ENCODE measurements around the gene PPM1D. TPM values are rescaled to one million over a fixed set of nuclear protein-coding genes. Genes with fewer than 3 reads are reported as not detected.
A peak's percentile ranks its signal among the peaks of the same experiment; 100 is the strongest.

Gene PPM1D
- total and polyA plus RNA-seq, 5 donors from 2014 or later, result 9.5 to 29.6 (median 12.9) TPM

DNA sequence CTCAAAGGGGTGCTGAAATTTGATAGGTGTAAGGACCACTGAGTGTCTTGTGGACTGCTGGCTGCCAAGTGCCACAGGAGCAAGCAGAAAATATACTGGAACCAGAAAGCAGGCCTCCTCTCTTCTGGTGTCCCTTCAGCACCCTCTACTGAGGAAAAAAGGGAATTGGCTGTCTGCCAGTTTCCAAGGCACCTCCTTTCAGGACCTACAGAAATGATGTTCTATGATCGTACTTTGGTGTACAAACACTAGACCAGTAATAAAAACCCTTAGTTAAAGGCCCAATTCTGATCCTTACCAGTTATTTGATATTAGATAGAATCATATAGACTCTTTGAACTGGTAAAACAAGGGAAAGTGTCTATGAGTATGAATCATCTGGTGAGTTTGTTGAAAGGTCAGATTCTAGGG lies 41.8 kb downstream of the PPM1D start:
- Mint-ChIP-seq H3K27ac (peak overlapping the region in 1 of 3 donors; percentile 70), H3K4me1 (peaks cover 8 to 26% (median 18%) of the 10 kb centered on the region in 4 donors), H3K27me3 (no peaks in the 10 kb centered on the region), H3K36me3 (peaks cover 9% of the 10 kb centered on the region), H3K9me3 (no peaks in the 10 kb centered on the region), H3K4me3 (no peak overlapping the region)
- no peak overlapping the region for H3K4me3 ChIP-seq (ENCODE audit: low read depth, low read length)
- H3K4me1 ChIP-seq (ENCODE audit: control insufficient read depth, insufficient read depth, low read length, poor library complexity, severe bottlenecking), result no peaks in the 10 kb centered on the region
- H3K27me3 ChIP-seq (ENCODE audit: control insufficient read depth, insufficient read depth, low read length), result no peaks in the 10 kb centered on the region
- no peak overlapping the region for H3K27ac ChIP-seq (ENCODE audit: insufficient read depth, low read length, poor library complexity, severe bottlenecking)
- no peaks in the 10 kb centered on the region for H3K9me3 ChIP-seq (ENCODE audit: control insufficient read depth in 2 of 2, low read length in 2 of 2)
- peak; percentile 49 to 53 for ATAC-seq (ENCODE audit: low read depth in 2 of 2)
- DNase-seq, result peak; percentile 23 to 76 (median 48)
- no peaks in the 10 kb centered on the region for H3K36me3 ChIP-seq (ENCODE audit: control insufficient read depth, insufficient read depth, low read length)

DNA sequence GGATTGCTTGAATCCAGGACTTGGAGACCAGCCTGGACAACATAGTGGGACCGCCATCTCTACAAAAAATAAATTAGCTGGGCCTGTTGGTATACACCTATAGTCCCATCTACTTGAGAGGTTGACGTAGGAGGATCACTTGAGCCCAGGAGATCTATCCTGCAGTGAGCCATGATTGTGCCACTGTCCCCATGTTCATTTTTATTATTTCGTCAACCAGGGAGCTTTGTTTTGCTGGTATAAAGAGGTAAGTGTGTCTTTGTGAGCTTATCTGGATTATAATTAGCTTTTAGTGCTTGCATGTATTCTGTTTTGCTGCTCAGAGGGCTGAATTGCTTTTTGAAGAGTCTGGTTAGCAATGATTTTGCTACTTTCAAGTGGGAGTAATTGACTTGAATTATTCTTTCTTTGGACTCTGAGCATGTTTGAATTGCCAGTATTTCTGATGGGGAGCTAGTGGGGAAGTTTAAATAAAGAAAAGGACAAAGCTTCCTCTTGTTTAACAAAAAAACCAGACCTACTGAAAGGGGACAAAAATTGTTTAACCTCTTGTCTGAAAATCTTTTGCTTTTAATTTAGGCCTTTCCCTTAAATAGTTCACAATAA lies 46.0 kb downstream of the PPM1D start:
- H3K27ac ChIP-seq (ENCODE audit: insufficient read depth, low read length, poor library complexity, severe bottlenecking), result no peak overlapping the region
- Mint-ChIP-seq H3K9me3 (no peaks in the 10 kb centered on the region), H3K4me1 (peaks cover 12 to 28% (median 23%) of the 10 kb centered on the region in 4 donors), H3K36me3 (peaks cover 24% of the 10 kb centered on the region), H3K27ac (peak overlapping the region in 1 of 3 donors; percentile 14), H3K27me3 (no peaks in the 10 kb centered on the region), H3K4me3 (no peak overlapping the region)
- peaks cover 21% of the 10 kb centered on the region for H3K36me3 ChIP-seq (ENCODE audit: control insufficient read depth, insufficient read depth, low read length)
- no peaks in the 10 kb centered on the region for H3K4me1 ChIP-seq (ENCODE audit: control insufficient read depth, insufficient read depth, low read length, poor library complexity, severe bottlenecking)
- ATAC-seq (ENCODE audit: low read depth in 2 of 2) (no peak), DNase-seq (no peak)
- no peak overlapping the region for H3K4me3 ChIP-seq (ENCODE audit: low read depth, low read length)
- no peaks in the 10 kb centered on the region for H3K27me3 ChIP-seq (ENCODE audit: control insufficient read depth, insufficient read depth, low read length)
- no peaks in the 10 kb centered on the region for H3K9me3 ChIP-seq (ENCODE audit: control insufficient read depth in 2 of 2, low read length in 2 of 2)

DNA sequence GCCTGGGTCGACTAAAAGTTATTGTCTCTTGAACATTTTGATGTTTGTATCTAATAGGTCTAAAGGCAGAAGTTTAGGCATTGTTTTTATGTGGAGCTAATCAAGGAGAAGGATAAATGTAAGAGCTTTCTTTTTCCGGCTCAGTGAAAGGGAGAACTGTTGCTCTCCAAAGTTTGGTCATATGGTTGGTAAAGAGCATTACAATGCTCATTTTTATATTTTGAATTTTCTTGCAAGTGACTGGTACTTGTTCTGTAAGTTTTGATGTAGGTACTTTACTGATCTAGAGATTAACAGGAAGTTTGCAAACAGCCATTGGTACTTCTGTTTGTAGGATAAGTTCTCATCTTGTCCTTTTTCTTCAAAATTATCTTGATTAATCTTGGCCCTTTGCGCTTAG lies 46.7 kb downstream of the PPM1D start:
- ATAC-seq (ENCODE audit: low read depth in 2 of 2), result no peak
- Histone ChIP-seq H3K36me3 (ENCODE audit: control insufficient read depth, insufficient read depth, low read length) (peaks cover 22% of the 10 kb centered on the region), H3K9me3 (ENCODE audit: control insufficient read depth in 2 of 2, low read length in 2 of 2) (no peaks in the 10 kb centered on the region), H3K4me1 (ENCODE audit: control insufficient read depth, insufficient read depth, low read length, poor library complexity, severe bottlenecking) (no peaks in the 10 kb centered on the region), H3K27me3 (ENCODE audit: control insufficient read depth, insufficient read depth, low read length) (no peaks in the 10 kb centered on the region), H3K4me3 (ENCODE audit: low read depth, low read length) (no peak overlapping the region), H3K27ac (ENCODE audit: insufficient read depth, low read length, poor library complexity, severe bottlenecking) (no peak overlapping the region)
- no peak for DNase-seq
- Mint-ChIP-seq H3K9me3 (no peaks in the 10 kb centered on the region), H3K36me3 (peaks cover 24% of the 10 kb centered on the region), H3K27me3 (no peaks in the 10 kb centered on the region), H3K4me1 (peaks cover 9 to 23% (median 22%) of the 10 kb centered on the region in 4 donors), H3K4me3 (no peak overlapping the region), H3K27ac (peak overlapping the region in 1 of 3 donors; percentile 14)

DNA sequence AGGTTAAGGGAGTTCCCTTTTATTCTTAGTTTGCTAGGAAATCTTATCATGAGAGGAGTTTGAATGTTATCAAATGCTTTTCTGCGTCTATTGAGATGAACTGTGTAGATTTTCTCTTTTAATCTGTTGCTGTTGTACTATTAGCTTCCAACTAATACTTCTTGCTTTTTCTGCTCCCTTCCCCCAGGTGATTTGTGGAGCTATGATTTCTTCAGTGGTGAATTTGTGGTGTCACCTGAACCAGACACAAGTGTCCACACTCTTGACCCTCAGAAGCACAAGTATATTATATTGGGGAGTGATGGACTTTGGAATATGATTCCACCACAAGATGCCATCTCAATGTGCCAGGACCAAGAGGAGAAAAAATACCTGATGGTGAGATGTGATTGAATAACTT lies 47.7 kb downstream of the PPM1D start:
- H3K27me3 Mint-ChIP-seq, result no peaks in the 10 kb centered on the region
- peaks cover 7% of the 10 kb centered on the region for H3K4me1 ChIP-seq (ENCODE audit: control insufficient read depth, insufficient read depth, low read length, poor library complexity, severe bottlenecking)
- DNase-seq (no peak), ATAC-seq (ENCODE audit: low read depth in 2 of 2) (no peak)
- no peaks in the 10 kb centered on the region for H3K27me3 ChIP-seq (ENCODE audit: control insufficient read depth, insufficient read depth, low read length)
- H3K4me3 Mint-ChIP-seq, result no peak overlapping the region
- no peak overlapping the region for H3K4me3 ChIP-seq (ENCODE audit: low read depth, low read length)
- peaks cover 28% of the 10 kb centered on the region for H3K36me3 Mint-ChIP-seq
- no peaks in the 10 kb centered on the region for H3K9me3 ChIP-seq (ENCODE audit: control insufficient read depth in 2 of 2, low read length in 2 of 2)
- peaks cover 25% of the 10 kb centered on the region for H3K36me3 ChIP-seq (ENCODE audit: control insufficient read depth, insufficient read depth, low read length)
- H3K4me1 Mint-ChIP-seq, result peaks cover 12 to 29% (median 26%) of the 10 kb centered on the region in 4 donors
- H3K9me3 Mint-ChIP-seq, result no peaks in the 10 kb centered on the region
- H3K27ac Mint-ChIP-seq, result no peak overlapping the region
- no peak overlapping the region for H3K27ac ChIP-seq (ENCODE audit: insufficient read depth, low read length, poor library complexity, severe bottlenecking)

DNA sequence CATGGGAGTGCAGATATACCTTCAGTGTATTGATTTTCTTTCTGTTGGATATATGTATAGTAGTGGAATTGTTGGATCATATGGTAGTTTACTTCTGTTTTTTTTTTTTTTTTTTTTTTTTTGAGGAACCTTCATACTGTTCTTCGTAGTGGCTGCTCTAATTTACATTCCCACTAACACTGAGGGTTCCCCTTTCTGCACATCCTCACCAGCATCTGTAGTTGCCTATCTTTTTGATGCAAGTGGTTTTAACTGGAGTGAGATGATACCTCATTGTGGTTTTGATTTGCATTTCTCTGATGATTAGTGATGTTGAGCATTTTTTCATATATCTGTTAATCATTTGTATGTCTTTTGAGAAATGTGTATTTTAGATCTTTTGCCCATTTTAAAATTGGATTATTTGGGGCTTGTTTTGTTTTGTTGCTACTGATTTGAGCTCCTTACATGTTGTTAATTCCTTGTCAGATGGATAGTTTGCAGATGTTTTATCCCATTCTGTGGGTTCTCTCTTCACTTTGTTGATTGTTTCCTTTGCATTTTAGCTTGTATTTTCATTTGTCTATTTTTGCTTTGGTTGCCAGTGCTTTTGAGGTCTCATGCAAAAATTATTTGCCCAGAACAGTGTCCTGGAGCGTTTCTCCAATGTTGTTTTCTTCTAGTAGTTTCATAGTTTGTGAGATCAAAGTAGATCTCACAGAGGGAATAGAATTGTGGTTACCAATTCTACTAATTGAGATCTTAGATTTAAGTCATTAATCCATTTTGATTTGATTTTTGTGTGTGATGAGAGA lies 52.7 kb downstream of the PPM1D start:
- no peaks in the 10 kb centered on the region for H3K9me3 ChIP-seq (ENCODE audit: control insufficient read depth in 2 of 2, low read length in 2 of 2)
- peak overlapping the region in 2 of 3 donors; percentile 12 to 51 for H3K27ac Mint-ChIP-seq
- no peak for DNase-seq
- ATAC-seq (ENCODE audit: low read depth in 2 of 2), result no peak
- peaks cover 36% of the 10 kb centered on the region for H3K36me3 ChIP-seq (ENCODE audit: control insufficient read depth, insufficient read depth, low read length)
- no peaks in the 10 kb centered on the region for H3K9me3 Mint-ChIP-seq
- H3K4me1 ChIP-seq (ENCODE audit: control insufficient read depth, insufficient read depth, low read length, poor library complexity, severe bottlenecking), result peaks cover 7% of the 10 kb centered on the region
- H3K4me3 ChIP-seq (ENCODE audit: low read depth, low read length), result no peak overlapping the region
- H3K27ac ChIP-seq (ENCODE audit: insufficient read depth, low read length, poor library complexity, severe bottlenecking), result no peak overlapping the region
- peaks cover 32% of the 10 kb centered on the region for H3K36me3 Mint-ChIP-seq
- no peak overlapping the region for H3K4me3 Mint-ChIP-seq
- no peaks in the 10 kb centered on the region for H3K27me3 Mint-ChIP-seq
- H3K27me3 ChIP-seq (ENCODE audit: control insufficient read depth, insufficient read depth, low read length), result no peaks in the 10 kb centered on the region
- H3K4me1 Mint-ChIP-seq, result peaks cover 26 to 33% (median 29%) of the 10 kb centered on the region in 4 donors

DNA sequence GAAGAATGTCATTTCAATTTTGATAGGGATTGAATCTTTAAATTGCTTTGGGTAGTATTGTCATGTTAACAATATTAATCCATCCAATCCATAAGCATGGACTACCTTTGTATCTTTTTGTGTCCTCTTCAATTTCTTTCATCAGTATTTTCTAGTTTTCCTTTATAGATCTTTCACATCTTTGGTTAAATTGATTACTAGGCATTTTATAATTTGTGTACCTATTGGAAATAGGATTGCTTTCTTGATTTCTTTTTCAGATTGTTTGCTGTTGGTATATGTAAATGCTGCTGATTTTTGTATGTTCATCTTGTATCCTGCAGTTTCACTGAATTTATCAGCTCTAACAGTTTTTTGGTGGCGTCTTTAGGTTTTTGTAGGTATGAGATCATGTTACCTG lies 53.6 kb downstream of the PPM1D start:
- no peak overlapping the region for H3K27ac ChIP-seq (ENCODE audit: insufficient read depth, low read length, poor library complexity, severe bottlenecking)
- no peak for DNase-seq
- peaks cover 27% of the 10 kb centered on the region for H3K36me3 Mint-ChIP-seq
- H3K4me3 ChIP-seq (ENCODE audit: low read depth, low read length), result no peak overlapping the region
- no peak overlapping the region for H3K4me3 Mint-ChIP-seq
- H3K9me3 Mint-ChIP-seq, result no peaks in the 10 kb centered on the region
- H3K27ac Mint-ChIP-seq, result peak overlapping the region in 2 of 3 donors; percentile 12 to 34
- no peaks in the 10 kb centered on the region for H3K27me3 ChIP-seq (ENCODE audit: control insufficient read depth, insufficient read depth, low read length)
- H3K36me3 ChIP-seq (ENCODE audit: control insufficient read depth, insufficient read depth, low read length), result peaks cover 33% of the 10 kb centered on the region
- no peaks in the 10 kb centered on the region for H3K27me3 Mint-ChIP-seq
- H3K4me1 ChIP-seq (ENCODE audit: control insufficient read depth, insufficient read depth, low read length, poor library complexity, severe bottlenecking), result peaks cover 7% of the 10 kb centered on the region
- no peak for ATAC-seq (ENCODE audit: low read depth in 2 of 2)
- no peaks in the 10 kb centered on the region for H3K9me3 ChIP-seq (ENCODE audit: control insufficient read depth in 2 of 2, low read length in 2 of 2)
- H3K4me1 Mint-ChIP-seq, result peaks cover 22 to 31% (median 27%) of the 10 kb centered on the region in 4 donors

DNA sequence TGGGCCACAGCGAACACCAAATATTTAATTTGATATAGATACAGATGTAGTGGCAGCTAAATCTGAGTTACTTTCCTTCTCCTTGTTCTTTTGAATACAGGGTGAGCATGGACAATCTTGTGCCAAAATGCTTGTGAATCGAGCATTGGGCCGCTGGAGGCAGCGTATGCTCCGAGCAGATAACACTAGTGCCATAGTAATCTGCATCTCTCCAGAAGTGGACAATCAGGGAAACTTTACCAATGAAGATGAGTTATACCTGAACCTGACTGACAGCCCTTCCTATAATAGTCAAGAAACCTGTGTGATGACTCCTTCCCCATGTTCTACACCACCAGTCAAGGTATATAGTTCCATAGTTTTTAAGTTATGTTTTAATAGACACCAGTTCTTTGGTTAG lies 56.5 kb downstream of the PPM1D start:
- Histone ChIP-seq H3K4me3 (ENCODE audit: low read depth, low read length) (no peak overlapping the region), H3K9me3 (ENCODE audit: control insufficient read depth in 2 of 2, low read length in 2 of 2) (no peaks in the 10 kb centered on the region), H3K27ac (ENCODE audit: insufficient read depth, low read length, poor library complexity, severe bottlenecking) (no peak overlapping the region), H3K27me3 (ENCODE audit: control insufficient read depth, insufficient read depth, low read length) (no peaks in the 10 kb centered on the region), H3K4me1 (ENCODE audit: control insufficient read depth, insufficient read depth, low read length, poor library complexity, severe bottlenecking) (peaks cover 7% of the 10 kb centered on the region), H3K36me3 (ENCODE audit: control insufficient read depth, insufficient read depth, low read length) (peaks cover 18% of the 10 kb centered on the region)
- H3K27me3 Mint-ChIP-seq, result no peaks in the 10 kb centered on the region
- ATAC-seq (ENCODE audit: low read depth in 2 of 2) (no peak), DNase-seq (no peak)
- no peaks in the 10 kb centered on the region for H3K9me3 Mint-ChIP-seq
- H3K27ac Mint-ChIP-seq, result peak overlapping the region in 1 of 3 donors; percentile 34
- H3K4me1 Mint-ChIP-seq, result peaks cover 19 to 32% (median 26%) of the 10 kb centered on the region in 4 donors
- H3K36me3 Mint-ChIP-seq, result peaks cover 20% of the 10 kb centered on the region
- H3K4me3 Mint-ChIP-seq, result no peak overlapping the region

Data from CD4-positive, CD25-positive, alpha-beta regulatory T cell (primary cell).